HG03442 (cell line): Measurements from ENCODE around the gene SYNDIG1.

ENCODE experiments used
- ATAC-seq: cut with Tn5 transposase; IDR thresholded peaks from one replicate; pipeline ENCODE4 v1.9.1; 2021; ENCODE audit warnings: mild to moderate bottlenecking, moderate library complexity; ENCODE audit not compliant: unreplicated experiment

SYNDIG1 gene

GRCh38 chr20:24470746-24471582 lies 1.5 kb downstream of the SYNDIG1 start:
- ATAC-seq: no peak

GRCh38 chr20:24472426-24472825 lies 3.0 kb downstream of the SYNDIG1 start:
- no peak for ATAC-seq

DNA sequence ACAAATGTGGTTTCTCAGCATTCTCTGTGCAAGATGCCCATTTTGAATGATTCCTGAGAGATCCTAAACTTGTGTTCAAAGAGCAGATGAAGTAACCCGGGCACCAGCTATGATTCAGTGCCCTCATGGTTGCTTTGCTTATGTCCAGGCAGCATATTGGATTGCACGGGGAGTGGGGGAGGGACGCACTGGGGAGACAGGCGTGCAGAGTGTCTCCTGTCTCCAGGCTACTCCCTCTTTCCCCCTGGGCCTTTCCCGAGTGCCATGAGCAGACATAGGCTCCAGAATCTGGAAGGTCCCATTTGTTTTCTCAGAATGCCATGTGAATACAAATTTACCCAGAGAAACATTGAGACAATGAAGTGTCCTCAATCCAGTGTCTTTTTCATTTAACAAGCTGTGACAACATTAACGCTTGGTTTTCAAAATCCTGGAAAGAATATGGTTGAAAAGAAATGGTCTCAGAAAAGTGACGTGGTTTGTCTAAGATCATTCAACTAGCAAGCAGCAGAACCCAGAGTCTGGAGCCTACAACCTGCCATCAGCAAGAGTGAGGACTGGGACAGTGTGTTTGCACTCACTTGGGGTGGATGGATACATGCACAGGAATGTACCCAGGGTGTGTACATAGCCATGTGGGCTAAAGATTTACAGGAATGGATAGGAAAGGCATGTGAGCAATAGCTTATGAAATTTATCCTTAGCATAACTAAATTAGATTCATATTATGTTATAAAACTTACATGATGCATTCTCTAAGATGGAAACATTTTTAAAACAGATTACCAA lies 4.2 kb downstream of the SYNDIG1 start:
- no peak for ATAC-seq

DNA sequence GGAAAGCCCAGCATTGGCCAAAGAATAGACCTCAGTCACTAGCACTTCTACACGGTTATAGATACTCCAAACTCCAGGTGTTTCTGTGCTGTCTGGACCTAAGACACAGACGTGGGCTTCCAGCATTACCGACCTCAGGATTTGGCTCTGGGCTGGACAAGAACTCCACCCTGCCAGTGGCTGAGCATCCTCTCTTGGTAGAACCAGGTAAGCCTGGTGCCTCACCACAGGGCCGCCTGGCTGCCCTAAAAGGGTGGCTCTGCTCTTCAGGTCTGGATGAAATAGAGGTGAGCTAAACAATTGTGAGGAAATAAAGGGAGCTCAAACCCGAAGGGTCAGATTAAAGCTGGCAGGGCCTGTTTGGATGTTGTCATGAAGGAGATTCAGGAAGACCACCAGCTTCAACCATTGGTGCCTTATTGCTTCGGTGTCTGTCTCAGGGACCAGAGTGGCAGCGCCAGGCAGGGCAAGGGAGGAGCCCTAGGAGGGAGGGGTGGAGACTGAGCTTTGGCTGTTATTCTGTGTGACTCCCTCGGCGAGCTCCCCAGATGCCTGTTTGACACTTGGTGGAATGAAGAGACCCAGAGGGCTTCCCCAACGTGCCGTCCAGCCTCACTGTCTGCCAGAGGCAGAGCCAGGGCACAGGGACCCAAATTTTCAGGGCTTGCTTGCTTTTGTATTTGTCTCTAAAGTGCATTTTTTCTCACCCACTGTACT lies 8.6 kb downstream of the SYNDIG1 start:
- ATAC-seq: no peak

GRCh38 chr20:24478584-24478983 lies 9.2 kb downstream of the SYNDIG1 start:
- ATAC-seq: no peak

DNA sequence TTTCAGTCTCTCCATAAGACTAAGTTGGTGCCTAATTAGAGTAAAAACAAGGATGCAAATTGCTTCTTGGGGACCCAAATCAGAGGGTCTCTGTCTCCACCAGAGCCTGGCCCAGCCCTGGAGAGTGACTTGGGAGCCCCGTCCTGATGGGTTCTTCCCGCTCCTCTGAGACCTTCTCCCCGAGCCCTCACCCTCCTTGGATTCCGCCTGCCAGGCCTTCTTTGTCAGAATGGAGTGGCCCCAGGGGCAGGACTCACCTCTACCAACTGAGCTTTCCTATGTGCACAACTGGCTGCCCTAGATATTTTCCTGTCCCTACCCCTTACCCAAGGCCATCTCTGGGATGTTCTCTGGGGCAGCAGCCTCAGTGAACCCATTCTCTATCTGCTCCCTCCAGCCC lies 9.7 kb downstream of the SYNDIG1 start:
- ATAC-seq: no peak

DNA sequence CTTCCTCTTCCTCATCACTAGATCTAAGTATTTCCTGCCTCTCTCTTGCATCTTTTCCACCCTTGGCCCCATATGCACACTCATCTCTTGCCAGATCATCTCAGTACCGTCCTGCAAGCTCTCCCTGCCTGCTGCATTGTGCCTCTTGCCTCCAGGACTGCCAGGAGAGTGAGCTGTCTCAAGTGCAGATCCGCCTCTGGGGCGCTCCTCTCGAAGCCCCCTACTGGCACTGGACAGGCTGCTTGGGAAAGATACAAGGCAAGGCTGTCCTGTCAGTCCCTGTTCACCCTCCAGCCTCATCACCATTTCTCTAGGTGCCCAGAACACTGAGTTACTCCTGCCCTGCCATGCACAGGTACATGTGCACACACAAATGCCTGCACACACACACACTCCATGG lies 10.2 kb downstream of the SYNDIG1 start:
- no peak for ATAC-seq

DNA sequence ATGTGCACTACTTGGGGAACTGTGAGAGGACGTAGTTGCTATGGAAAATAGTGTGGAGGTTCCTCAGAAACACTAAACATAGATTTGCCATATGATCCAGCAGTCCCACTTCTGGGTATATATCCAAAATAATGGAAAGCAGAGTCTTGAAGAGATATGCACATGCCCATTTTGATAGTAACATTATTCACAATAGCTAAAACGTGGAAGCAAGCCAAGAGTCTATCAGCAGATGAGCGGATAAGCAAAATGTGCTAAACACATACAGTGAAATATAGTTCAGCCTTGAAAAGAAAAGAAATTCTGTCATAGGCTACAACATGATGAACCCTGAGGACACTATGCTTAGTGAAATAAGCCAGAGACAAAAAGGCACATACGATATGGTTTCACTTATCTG lies 11.1 kb downstream of the SYNDIG1 start:
- ATAC-seq: no peak

GRCh38 chr20:24481173-24481572 lies 11.7 kb downstream of the SYNDIG1 start:
- no peak for ATAC-seq

DNA sequence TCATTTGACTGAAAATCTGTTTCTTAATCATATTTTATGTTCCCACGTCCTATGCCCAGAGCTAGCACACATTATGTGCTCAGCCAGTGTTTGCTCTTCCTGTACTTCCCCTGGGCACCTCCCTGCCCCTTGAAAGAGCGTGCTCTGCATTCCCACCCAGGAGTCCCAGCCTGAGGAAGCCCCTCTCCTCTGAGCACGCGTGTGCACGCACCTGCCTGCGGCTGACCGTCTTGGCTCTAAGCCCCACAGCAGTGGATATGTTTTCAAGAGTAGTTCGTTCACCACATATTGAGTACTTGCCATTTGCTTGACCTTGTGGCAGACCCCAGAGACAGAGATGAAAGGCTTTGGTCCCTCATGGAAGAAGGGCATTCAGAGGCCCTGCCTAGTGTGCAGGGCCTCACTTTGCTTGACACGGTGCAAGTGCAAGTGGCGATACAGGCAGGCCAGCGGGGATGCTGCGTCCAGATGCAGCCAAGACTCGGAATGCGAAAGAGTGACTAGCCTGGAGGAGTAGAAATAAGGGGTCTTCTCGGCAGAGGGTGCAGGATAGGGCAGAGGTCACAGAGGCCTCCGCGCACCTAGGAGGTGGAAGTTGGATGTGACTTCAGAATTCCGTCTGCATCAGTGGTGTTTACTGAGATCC lies 14.1 kb downstream of the SYNDIG1 start:
- no peak for ATAC-seq

DNA sequence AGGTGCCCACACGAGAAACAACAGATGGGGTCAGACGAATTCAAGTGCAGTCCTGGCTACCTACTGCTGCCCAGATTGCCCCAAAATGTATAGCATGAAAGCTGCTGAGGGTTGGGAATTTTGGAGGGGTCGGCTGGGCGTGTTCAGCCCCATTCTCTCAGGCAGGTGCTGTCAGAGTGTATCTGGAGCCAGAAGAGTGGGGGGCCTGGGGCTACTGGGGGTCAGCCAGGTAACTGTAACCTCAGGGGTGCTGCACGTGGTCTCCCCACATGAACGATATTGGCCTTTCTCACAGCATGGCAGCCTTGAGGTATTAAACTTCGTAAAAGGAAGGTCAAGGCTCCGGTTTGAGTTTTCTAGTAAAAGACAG lies 14.6 kb downstream of the SYNDIG1 start:
- ATAC-seq: no peak

GRCh38 chr20:24485981-24486380 lies 16.6 kb downstream of the SYNDIG1 start:
- ATAC-seq: no peak

- ATAC-seq: no peak
Measured at GRCh38 chr20:24487240-24487639, 17.8 kb downstream of the SYNDIG1 start.

DNA sequence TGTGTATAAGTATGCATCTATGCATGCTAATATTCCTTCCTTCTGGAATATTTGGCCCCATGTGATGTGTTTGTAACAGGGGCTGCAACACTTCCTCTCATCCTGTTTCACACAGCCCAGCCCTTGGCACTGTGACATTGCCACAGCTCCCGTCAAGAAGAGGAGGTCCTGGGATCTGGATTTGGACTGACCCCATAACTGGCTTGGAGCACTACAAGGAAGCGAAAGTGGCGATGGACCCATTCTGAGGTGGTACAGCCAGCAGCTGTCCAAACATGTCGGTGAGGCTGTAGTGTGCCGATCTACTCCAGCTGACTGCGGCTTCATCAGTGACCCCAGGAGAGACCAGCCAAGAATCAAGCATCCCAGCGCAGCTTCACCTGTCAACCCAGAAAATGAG lies 18.2 kb downstream of the SYNDIG1 start:
- no peak for ATAC-seq

DNA sequence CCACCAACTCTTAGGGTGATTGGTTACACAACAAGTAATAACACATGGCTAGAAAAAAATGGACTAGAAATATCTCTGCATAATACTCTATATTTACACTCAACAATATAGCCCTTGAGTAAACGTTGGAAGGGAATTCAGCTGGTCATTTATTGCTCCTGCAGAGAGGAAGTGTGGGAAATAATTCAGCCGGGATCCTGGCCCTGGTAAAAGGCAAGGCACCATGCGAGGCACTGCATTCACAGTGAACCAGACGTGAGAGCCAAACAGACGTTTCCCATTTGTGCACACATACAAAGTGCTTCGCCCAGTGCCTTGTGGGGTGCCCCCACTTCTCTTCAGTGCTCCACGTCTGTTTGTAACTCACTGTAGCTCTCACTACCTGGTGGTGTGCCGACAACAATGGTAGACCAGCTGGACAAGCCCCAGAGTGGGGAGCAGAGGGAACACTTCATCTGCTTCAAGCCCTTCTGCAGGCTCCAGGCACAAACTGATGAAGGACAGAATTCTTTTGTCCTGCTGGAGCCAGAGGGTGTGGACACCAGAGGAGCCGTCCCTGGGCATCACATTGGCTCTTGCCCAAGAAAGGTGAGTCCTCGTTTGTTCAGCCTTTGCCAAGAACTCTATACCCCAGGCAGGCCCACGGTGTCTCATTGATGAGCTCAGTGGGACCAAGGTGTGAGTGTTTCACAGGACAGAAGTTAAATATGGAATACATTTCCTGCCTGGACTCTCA lies 18.8 kb downstream of the SYNDIG1 start:
- no peak for ATAC-seq

DNA sequence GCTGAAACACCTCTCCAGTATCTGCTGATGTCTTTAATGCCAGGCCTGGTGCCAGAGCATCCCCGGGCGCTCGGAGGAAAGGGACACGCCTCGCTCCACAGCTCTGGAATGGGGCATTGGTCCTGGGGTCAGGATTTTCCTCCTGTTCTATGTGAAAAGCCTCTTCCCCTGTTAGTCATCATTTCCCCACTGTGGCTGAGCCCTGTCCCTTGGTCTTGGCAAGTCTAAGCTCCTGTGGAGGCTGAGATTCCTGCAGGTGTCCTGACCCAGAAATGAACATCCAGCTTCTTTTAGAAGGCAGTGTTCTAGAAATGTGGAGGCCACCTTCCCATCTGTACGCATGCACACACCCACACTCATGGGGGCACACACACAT lies 19.4 kb downstream of the SYNDIG1 start:
- ATAC-seq: no peak

- ATAC-seq: no peak
Measured at GRCh38 chr20:24489193-24489592, 19.8 kb downstream of the SYNDIG1 start.

DNA sequence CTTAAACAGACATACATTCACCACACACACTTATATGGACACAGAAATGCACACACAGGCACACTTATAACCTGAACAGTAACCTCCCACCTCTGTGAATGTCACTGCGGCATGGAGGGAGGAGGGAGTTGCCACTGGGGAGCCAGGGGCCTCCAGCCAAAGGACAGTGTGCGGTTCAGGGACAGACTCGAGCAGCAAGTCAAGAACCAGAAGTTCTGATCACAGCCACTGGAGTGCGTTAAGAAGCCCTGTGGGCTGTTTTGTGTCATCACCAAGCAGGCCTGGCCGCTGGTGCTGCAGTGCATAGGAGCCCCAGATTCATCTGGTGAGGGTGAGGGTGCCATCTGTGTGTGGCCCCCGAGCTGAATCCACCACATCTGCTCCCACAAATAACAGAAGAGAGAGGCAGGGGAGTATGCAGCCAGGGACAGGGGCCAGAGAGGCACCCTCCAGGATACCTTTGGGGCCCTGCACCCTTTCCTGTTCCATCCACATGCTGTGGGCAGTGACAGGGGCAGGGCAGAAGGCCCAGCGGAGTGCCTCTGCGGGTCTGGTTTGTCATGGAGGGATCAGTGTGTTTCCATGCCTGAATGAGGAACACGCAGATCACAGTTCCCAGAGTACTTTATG lies 20.3 kb downstream of the SYNDIG1 start:
- no peak for ATAC-seq

GRCh38 chr20:24490598-24490997 lies 21.2 kb downstream of the SYNDIG1 start:
- no peak for ATAC-seq
